Stomach (tissue), 9 donors: ENCODE data around the gene COL8A2. TPM values are rescaled to one million over a fixed set of nuclear protein-coding genes. Genes with fewer than 3 reads are reported as not detected.

Source experiments
- DNase-seq, 2 donors: peaks; one replicate each; pipeline versions ENCODE4 v3.0.0 to v3.0.0-alpha.2; 2013 to 2019
- H3K27ac ChIP-seq, 5 donors: fragments of 200-600 bp in 4 of 5; sonication (generic) in 4 of 5; one replicate each; pipeline ENCODE4 v1.5.1; 2013 to 2019; ENCODE audit warnings: mild to moderate bottlenecking in 1 of 5, moderate library complexity in 1 of 5
- H3K27me3 ChIP-seq, 3 donors: fragments of 200-600 bp; sonication (generic); one replicate each; pipeline ENCODE4 v1.5.1; 2017 to 2019; ENCODE audit warnings: mixed run types in 1 of 3
- H3K36me3 ChIP-seq, 4 donors: fragments of 200-600 bp; sonication (generic); 1 replicate in 3 of 4; 2 replicates in 1 of 4; pipeline ENCODE4 v1.5.1; 2016 to 2019
- H3K4me1 ChIP-seq, 4 donors: fragments of 200-600 bp; sonication (generic); one replicate each; pipeline ENCODE4 v1.5.1; 2016 to 2019
- H3K4me3 ChIP-seq, 4 donors: fragments of 200-600 bp; sonication (generic) in 3 of 4; one replicate each; pipeline ENCODE4 v1.5.1; 2016 to 2019; ENCODE audit warnings: mild to moderate bottlenecking in 1 of 4
- H3K9me3 ChIP-seq, 4 donors: fragments of 200-600 bp; sonication (generic); one replicate each; pipeline ENCODE4 v1.5.1; 2016 to 2019
- EP300 ChIP-seq: sonication (generic); formaldehyde crosslinking; IDR thresholded peaks from one replicate; pipeline ENCODE4 v1.6.1; 2017; ENCODE audit warnings: antibody characterized with exemption
- POLR2A ChIP-seq, 4 donors: fragments of 450-650 bp; IDR thresholded peaks; one replicate each; pipeline ENCODE4 v1.6.1; 2016; ENCODE audit warnings: antibody characterized with exemption in 4 of 4, control low read depth in 2 of 4, mild to moderate bottlenecking in 1 of 4, moderate library complexity in 1 of 4
- POLR2AphosphoS5 ChIP-seq, 3 donors: sonication (generic); formaldehyde crosslinking; IDR thresholded peaks; one replicate each; pipeline ENCODE4 v1.6.1; 2016; ENCODE audit warnings: antibody characterized with exemption in 3 of 3
- WGBS, 5 donors: extraction: QIAGEN DNeasy Blood & Tissue Kit in 3 of 5; methylation state at CpG; one replicate each; pipeline versions ENCODE4 v1.1.5 to v1.1.7; 2013 to 2018; 5-methylcytosine and 5-hydroxymethylcytosine counted together
- intact Hi-C: fragments of 100-400 bp; cut with DNase I; formaldehyde crosslinking; loops from one replicate; pipeline ENCODE4 v1.15.1; 2023; ENCODE audit warnings: low total_unique reads
- polyA plus RNA-seq, 3 donors: library from polyadenylated mRNA; stranded (reverse); fragments of 200-250 nt; gene quantifications; one replicate each; pipeline ENCODE4 v1.2.3, GENCODE V29; 2013
- total RNA-seq, 5 donors: library from RNA; depleted of rRNA; stranded (reverse); fragments of >200 nt; gene quantifications; one replicate each; pipeline versions ENCODE4 v1.1.0 to v1.2.3, GENCODE V29; 2014 to 2016
- TF ChIP-seq, protein P1 (sequence below), 7 experiments: fragments of 450-650 bp in 4 of 7; fragments of 200-600 bp in 3 of 7; sonication (generic) in 3 of 7; IDR thresholded peaks; one replicate each; pipeline ENCODE4 v1.5.1; 2016 to 2019; ENCODE audit warnings: antibody characterized with exemption in 7 of 7, control low read depth in 2 of 7, mild to moderate bottlenecking in 1 of 7
- donor health status: healthy with polysubstance abuse.
- donor health status: Bipolar disorder and iron deficiency.
- donor health status: healthy.

The COL8A2 gene
- total and polyA plus RNA-seq, 8 donors = 0.92 to 19.2 (median 4.3) TPM

DNA sequence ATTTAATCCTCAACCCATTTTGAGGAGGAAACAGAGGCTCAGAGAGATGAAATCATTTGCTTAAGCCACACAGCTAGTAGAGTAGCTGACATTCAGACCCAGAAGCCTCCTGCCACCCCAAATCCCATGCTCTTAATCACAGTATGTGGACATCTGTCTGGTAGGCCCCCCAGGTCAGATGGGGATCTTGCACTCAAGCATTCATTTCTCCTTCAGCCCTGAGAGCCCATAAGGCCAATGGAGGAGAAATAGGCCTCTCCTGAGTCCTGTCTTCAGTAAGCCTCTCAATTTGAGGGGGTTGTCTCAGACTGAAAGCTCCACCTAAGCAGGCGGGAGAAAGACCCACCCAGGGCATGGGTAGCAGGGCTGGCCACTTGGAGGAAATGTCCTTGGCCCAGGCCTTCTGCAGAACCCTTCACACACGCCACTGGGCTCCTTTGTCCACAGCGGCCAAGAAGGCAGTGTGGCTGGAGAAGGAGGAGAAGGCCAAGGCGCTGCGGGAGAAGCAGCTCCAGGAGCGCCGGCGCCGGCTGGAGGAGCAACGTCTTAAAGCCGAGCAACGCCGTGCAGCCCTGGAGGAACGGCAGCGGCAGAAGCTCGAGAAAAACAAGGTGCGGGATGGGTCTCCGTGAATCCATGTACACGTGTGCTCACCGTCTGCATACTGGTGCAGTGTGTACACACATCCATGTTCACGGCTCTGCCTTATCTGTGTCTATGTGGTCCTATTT lies 47.2 kb upstream of the COL8A2 start:
- Histone ChIP-seq H3K9me3 (no peaks in the 10 kb centered on the region), H3K36me3 (peaks cover 60 to 85% (median 77%) of the 10 kb centered on the region in 4 donors), H3K4me3 (no peak overlapping the region), H3K27me3 (no peaks in the 10 kb centered on the region), H3K27ac (peak overlapping the region in 2 of 5 donors; percentile 23 to 46), H3K4me1 (peaks cover 14 to 62% (median 41%) of the 10 kb centered on the region in 4 donors)
- 92 to 97% (median 95%) methylated on average over 19 to 21 of the region's 21 CpGs for WGBS, 5 donors
- TF ChIP-seq, protein P1, sequence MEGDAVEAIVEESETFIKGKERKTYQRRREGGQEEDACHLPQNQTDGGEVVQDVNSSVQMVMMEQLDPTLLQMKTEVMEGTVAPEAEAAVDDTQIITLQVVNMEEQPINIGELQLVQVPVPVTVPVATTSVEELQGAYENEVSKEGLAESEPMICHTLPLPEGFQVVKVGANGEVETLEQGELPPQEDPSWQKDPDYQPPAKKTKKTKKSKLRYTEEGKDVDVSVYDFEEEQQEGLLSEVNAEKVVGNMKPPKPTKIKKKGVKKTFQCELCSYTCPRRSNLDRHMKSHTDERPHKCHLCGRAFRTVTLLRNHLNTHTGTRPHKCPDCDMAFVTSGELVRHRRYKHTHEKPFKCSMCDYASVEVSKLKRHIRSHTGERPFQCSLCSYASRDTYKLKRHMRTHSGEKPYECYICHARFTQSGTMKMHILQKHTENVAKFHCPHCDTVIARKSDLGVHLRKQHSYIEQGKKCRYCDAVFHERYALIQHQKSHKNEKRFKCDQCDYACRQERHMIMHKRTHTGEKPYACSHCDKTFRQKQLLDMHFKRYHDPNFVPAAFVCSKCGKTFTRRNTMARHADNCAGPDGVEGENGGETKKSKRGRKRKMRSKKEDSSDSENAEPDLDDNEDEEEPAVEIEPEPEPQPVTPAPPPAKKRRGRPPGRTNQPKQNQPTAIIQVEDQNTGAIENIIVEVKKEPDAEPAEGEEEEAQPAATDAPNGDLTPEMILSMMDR (IDR thresholded peaks at IDR 0.05) = no peak
- TF ChIP-seq EP300 (no peak), POLR2AphosphoS5 (IDR thresholded peaks at IDR 0.05) (no peak), POLR2A (IDR thresholded peaks at IDR 0.05) (no peak)
- intact Hi-C loops = no loop called here
- no peak for DNase-seq

DNA sequence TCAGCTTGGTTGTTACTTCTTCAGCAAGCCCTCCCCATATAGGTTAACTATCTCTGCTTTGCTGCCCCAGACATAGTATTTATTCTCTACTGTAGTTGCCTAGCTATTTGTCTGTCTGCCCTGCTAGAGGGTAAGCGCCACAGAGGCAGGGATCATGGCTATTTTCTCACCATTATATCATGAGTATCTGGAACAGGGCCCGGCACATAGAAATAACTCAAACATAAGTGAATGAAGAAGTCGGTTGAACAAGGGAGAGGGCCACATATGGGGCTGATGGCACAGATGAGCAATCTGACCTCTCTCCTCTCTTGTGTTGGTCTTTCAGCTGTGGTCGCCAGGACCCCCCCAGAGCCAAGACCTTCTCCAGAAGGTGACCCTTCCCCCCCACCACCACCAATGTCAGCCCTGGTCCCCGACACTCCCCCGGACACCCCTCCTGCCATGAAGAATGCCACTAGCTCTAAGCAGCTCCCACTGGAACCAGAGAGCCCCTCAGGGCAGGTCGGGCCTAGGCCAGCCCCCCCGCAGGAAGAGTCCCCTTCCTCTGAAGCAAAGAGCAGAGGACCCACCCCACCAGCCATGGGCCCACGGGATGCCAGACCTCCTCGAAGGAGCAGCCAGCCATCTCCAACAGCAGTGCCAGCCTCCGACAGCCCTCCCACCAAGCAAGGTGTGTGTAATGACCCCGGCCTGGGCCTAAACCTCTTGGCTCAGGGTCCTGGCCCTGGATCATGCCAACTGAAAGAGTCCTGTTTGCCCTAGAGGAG lies 45.8 kb upstream of the COL8A2 start:
- peaks cover 51 to 73% (median 64%) of the 10 kb centered on the region in 4 donors for H3K36me3 ChIP-seq
- DNase-seq = no peak
- H3K9me3 ChIP-seq = no peaks in the 10 kb centered on the region
- no peak overlapping the region for H3K4me3 ChIP-seq
- H3K27ac ChIP-seq = peak overlapping the region in 2 of 5 donors; percentile 37 to 98
- no peaks in the 10 kb centered on the region for H3K27me3 ChIP-seq
- TF ChIP-seq, protein P1 (IDR thresholded peaks at IDR 0.05) = no peak
- TF ChIP-seq POLR2A (IDR thresholded peaks at IDR 0.05) = no peak
- no peak for TF ChIP-seq POLR2AphosphoS5 (IDR thresholded peaks at IDR 0.05)
- TF ChIP-seq EP300 = no peak
- WGBS, 5 donors = 81 to 90% (median 87%) methylated on average over 11 to 12 of the region's 12 CpGs
- intact Hi-C loops = no loop called here
- H3K4me1 ChIP-seq = peaks cover 14 to 73% (median 45%) of the 10 kb centered on the region in 4 donors

GRCh38 chr1:36168514-36168913 lies 43.5 kb upstream of the COL8A2 start:
- H3K36me3 ChIP-seq = peaks cover 30 to 50% (median 41%) of the 10 kb centered on the region in 4 donors
- TF ChIP-seq, protein P1 (IDR thresholded peaks at IDR 0.05) = no peak
- peaks cover 5 to 69% (median 37%) of the 10 kb centered on the region in 4 donors for H3K4me1 ChIP-seq
- 85 to 94% (median 91%) methylated on average over 3 of the region's 3 CpGs for WGBS, 5 donors
- intact Hi-C loops = no loop called here
- no peaks in the 10 kb centered on the region for H3K9me3 ChIP-seq
- no peaks in the 10 kb centered on the region for H3K27me3 ChIP-seq
- no peak for DNase-seq
- H3K4me3 ChIP-seq = no peak overlapping the region
- H3K27ac ChIP-seq = peak overlapping the region in 2 of 5 donors; percentile 29 to 98

GRCh38 chr1:36166938-36167905 lies 42.2 kb upstream of the COL8A2 start:
- WGBS, 5 donors = 70 to 93% (median 89%) methylated on average over 9 to 15 of the region's 15 CpGs
- intact Hi-C loops = no loop called here

More at GRCh38 chr1:36166938-36167905, 42.2 kb upstream of the COL8A2 start:
- no peaks in the 10 kb centered on the region for H3K9me3 ChIP-seq
- no peak overlapping the region for H3K4me3 ChIP-seq
- H3K36me3 ChIP-seq = peaks cover 17 to 41% (median 28%) of the 10 kb centered on the region in 4 donors
- no peaks in the 10 kb centered on the region for H3K27me3 ChIP-seq
- TF ChIP-seq POLR2AphosphoS5 (IDR thresholded peaks at IDR 0.05) (no peak), EP300 (no peak), POLR2A (IDR thresholded peaks at IDR 0.05) (no peak)
- TF ChIP-seq, protein P1 (IDR thresholded peaks at IDR 0.05) = no peak
- peak overlapping the region in 3 of 5 donors; percentile 49 to 98 (median 55) for H3K27ac ChIP-seq
- DNase-seq = no peak
- peaks cover 14 to 78% (median 47%) of the 10 kb centered on the region in 4 donors for H3K4me1 ChIP-seq
